VCaP (cell line): ENCODE results near the gene SLC28A3.
"Not testable (repeated sequence)": the region's sequence is repeated elsewhere in the genome, so short reads cannot be mapped to it uniquely, and the experiment has no call there.

ENCODE experiments used
- H3K27ac ChIP-seq: fragments of 450-650 bp; 2 replicates; pipeline ENCODE4 v1.5.1; 2017
- CTCF ChIP-seq: fragments of 450-650 bp; conservative IDR thresholded peaks from 2 replicates; pipeline ENCODE4 v1.5.1; 2017; ENCODE audit warnings: mild to moderate bottlenecking, moderate library complexity

Gene SLC28A3

GRCh38 chr9:84382720-84383119, 42.2 kb upstream of the SLC28A3 start:
- H3K27ac ChIP-seq: no peak overlapping the region
- no peak for TF ChIP-seq CTCF

- no peak overlapping the region for H3K27ac ChIP-seq
- no peak for TF ChIP-seq CTCF
These were observed 41.0 kb upstream of the SLC28A3 start for GRCh38 chr9:84381508-84381907.

- no peak overlapping the region for H3K27ac ChIP-seq
- TF ChIP-seq CTCF: no peak
These were observed 39.2 kb upstream of the SLC28A3 start for GRCh38 chr9:84379740-84380139.

GRCh38 chr9:84375954-84376353, 35.4 kb upstream of the SLC28A3 start:
- no peak for TF ChIP-seq CTCF
- H3K27ac ChIP-seq: no peak overlapping the region

GRCh38 chr9:84374516-84374915, 34.0 kb upstream of the SLC28A3 start:
- no peak for TF ChIP-seq CTCF
- no peak overlapping the region for H3K27ac ChIP-seq

- no peak for TF ChIP-seq CTCF
- no peak overlapping the region for H3K27ac ChIP-seq
These were observed 33.5 kb upstream of the SLC28A3 start for GRCh38 chr9:84374013-84374412.

GRCh38 chr9:84371737-84372136, 31.2 kb upstream of the SLC28A3 start:
- TF ChIP-seq CTCF: no peak
- no peak overlapping the region for H3K27ac ChIP-seq

- no peak for TF ChIP-seq CTCF
- H3K27ac ChIP-seq: no peak overlapping the region
These were observed 28.0 kb upstream of the SLC28A3 start for GRCh38 chr9:84368601-84369000.

- H3K27ac ChIP-seq: not testable (repeated sequence)
These were observed 27.2 kb upstream of the SLC28A3 start for GRCh38 chr9:84367726-84368125.
